NCI-H345 treated with DMSO at 0.1 percent for 48 hours (cell line): ENCODE results near the gene CD209.

ENCODE experiments used
- DNase-seq: peaks from one replicate; lab custom pipeline; 2025; ENCODE audit not compliant: unreplicated experiment; lab: John Stamatoyannopoulos, UW

Gene CD209

DNA sequence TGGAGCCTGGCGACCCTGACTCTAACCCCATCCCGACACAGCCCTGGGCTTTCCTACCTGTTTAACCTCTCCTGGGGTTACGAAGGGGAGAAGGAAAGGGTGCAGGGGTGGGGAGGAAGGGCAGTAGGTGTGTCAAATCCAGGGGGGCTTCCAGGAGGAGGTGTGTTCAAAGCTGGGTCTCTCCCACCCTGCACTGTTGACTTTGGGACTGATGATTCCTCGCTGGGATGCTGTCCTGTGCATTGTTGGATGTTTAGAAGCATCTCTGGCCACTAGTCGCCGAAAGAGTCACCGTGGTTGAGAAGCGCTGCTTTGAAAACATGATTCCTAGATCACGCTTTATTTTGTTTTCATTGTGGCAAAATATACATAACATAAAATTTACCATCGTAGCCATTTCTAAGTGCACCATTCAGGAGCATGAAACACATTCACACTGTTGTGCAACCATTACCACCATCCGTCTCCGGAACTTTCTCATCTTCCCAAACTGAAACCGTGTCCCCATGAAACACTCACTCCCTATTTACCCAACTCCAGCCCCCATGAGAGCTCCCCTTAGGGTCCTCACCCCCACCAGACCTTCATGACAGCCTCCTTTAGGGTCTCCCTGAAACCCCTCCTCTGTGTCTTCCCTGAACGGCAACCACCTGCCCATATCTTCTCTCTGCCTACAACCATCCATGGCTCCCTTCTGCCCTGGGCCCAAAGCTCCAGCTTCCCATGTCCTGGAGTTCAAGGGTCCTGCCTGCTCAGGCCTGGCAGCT is 41.0 kb downstream of the CD209 start:
- no peak for DNase-seq

- DNase-seq, result no peak
Measured at GRCh38 chr19:7705387-7706187, 41.7 kb downstream of the CD209 start.

DNA sequence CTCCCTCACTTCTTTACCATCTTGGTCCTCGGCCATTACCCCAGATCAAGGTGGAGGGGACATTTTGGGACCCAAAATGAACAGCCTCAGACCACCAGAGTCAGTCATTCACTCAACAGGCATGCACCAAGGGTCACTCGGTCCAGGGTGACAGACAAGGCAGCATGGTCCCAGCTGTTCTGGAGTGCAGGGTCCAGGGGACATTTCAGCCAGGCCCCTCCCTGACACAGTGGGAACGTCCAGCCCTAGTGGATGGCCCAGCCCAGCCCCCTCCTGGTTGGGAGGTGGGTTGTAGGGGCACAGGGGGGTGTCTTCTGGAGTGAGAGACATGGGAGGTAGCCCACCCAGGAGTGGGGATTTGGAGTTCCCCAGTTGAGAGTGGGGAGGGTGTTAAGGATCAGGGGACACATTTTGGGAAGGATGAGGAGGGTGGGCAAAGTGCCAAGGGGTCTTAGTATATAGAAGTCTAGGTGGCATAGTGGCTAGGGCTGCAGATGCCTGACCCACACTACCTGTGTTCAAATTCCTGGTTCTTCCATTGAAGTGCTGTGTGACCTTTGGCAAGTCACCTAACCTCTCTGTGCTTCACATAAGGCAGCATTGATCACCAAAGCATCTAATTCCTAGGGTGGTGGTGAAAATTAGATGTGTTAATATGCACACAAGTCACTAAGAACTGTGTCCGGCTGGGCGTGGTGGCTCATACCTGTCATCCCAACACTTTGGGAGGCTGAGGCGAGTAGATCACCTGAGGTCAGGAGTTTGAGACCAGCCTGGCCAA is 42.9 kb downstream of the CD209 start:
- DNase-seq, result no peak

GRCh38 chr19:7703332-7703731 is 44.0 kb downstream of the CD209 start:
- no peak for DNase-seq

DNA sequence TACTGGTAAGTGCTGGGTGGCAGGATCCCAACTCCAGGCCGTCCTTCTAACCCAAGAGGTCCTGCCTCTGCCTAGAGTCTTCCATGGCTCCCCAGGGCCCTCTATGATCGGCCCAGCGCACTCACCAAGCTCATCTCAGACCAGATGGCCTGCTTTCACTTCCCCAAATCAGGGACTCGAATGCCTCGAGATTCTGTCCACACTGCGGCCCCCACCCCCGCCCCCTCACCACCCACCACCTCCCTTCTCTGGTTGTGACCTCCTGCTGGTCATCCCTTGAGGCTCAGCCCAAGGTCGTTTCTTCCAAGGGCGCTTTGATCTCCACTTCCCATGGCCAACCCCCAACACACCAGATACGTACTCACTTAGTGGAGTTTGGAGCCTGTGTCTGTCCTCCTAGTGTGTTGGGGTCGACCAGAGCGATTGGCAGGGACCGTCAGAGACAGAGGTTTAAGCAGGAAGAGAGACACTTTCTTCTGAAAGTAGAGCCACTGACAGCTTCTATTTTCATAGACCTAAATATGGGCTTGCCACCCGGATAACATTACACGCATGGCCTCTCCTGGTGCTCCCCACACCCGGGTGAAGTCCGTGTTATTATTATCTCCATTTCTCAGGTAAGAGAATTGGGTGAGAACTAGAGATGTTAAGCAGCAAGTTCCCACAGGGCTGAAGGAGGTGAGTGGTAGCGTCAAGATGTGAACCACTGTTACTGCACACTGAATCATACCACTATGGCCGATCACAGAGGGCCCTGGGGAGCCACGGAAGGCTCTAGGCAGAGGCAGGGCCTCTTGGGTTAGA is 45.5 kb downstream of the CD209 start, which contains the start of gene FCER2:
TSS of gene FCER2 (minus strand) at position 478 of the 804 bp plus-strand sequence. CDS start 2,371 bp downstream, outside the sequence.
- no peak for DNase-seq

DNA sequence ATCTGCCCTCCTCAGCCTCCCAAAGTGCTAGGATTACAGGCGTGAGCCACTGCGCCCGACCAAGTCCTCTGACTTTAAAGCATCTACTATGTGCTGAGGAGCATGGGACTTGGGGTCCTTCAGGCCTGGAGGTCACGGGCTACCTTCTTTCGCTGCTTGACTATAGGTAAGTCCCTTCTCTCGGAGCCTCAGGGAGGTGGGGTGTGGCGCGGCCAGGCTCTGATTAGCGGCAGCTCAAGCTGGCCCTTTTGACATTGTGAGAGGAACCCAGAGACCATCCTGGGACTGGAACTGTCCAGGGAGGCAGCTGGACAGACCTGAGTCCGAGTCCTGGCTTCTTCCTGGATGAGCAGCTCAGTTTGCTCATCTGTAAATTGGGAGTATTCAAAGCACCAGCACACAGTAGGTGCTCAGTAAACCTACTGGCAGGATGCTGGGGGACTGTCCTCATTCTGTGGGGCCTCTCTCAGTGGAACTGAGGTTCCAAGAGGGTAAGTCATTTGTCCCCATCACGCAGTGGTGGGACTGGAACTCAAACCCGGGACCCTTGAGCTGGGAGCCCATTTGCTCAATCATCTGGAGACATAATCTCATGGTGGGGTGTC is 46.2 kb downstream of the CD209 start:
- no peak for DNase-seq

- DNase-seq, result no peak
Measured at GRCh38 chr19:7699417-7700401, 47.6 kb downstream of the CD209 start.

- no peak for DNase-seq
Measured at GRCh38 chr19:7699003-7699402, 48.3 kb downstream of the CD209 start.

DNA sequence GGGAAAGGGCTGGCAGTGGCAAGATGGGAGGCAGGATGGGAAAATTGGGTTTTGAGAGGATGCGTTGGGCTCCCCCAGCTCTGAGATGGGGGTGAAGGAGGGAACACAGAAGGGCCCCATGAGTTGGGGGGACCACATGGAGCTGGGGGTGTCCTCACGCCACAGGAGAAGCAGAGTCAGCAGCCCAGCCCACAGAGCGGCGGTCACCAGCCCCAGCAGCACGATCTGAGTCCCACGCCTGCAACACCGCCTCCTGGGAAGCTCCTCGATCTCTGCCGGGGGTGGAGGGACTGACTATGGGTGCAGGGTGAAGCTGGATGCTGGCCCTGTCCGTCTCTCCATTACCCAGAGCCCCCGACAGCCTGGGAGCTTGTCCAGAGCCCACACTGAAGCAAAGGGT is 48.8 kb downstream of the CD209 start:
- no peak for DNase-seq

GRCh38 chr19:7697721-7698287 is 49.5 kb downstream of the CD209 start:
- DNase-seq, result no peak

- no peak for DNase-seq
Measured at GRCh38 chr19:7694499-7694898, 52.8 kb downstream of the CD209 start.

GRCh38 chr19:7692417-7693088 is 54.8 kb downstream of the CD209 start:
- DNase-seq, result no peak

DNA sequence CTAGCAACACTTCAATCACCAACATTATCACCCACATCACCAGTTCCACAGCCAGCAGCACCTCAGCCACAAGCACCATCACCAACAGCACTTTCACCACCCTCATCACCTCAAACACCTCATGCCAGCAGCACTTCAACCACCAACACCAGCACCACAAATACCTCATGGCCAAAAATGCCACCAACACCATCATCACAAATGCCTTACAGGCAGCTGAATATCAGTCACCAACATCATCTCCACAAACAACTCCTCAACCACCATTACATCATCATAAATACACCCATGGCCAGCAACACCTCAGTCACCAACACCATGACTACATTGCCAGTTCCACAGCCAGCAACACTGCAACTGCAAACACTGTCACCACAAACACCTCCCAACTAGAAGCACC is 55.8 kb downstream of the CD209 start:
- DNase-seq, result no peak

- no peak for DNase-seq
Measured at GRCh38 chr19:7690779-7691258, 56.5 kb downstream of the CD209 start.
